Natural killer cell treated with Interleukin-12 subunit alpha and Interleukin-12 subunit beta and Interleukin-15 and Interleukin-18, amount 100 ng/mL, for 72 hours (primary cell): ENCODE data around the gene SIRT3. TPM values are rescaled to one million over a fixed set of nuclear protein-coding genes. Genes with fewer than 3 reads are reported as not detected.
A peak's percentile ranks its signal among the peaks of the same experiment; 100 is the strongest.

ENCODE experiments used
- ATAC-seq, 2 donors: fragments of 150-1000 bp; cut with Tn5 transposase in 1 of 2; sonication (Bioruptor Pico), chemical (Tn5 transposase) in 1 of 2; 2 replicates each; pipeline ENCODE4 v1.10.0; 2021
- DNase-seq: peaks from one replicate; pipeline ENCODE4 v3.0.0; 2022; ENCODE audit warnings: low spot score
- H3K27ac Mint-ChIP-seq, 2 donors: 1 replicate in 1 of 2; 2 replicates in 1 of 2; pipeline ENCODE4 v1.8.0; 2022; ENCODE audit warnings: mixed read lengths in 2 of 2, mild to moderate bottlenecking in 1 of 2, moderate library complexity in 1 of 2
- H3K27me3 Mint-ChIP-seq, 2 donors: 1 replicate in 1 of 2; 2 replicates in 1 of 2; pipeline ENCODE4 v1.8.0; 2022; ENCODE audit warnings: mixed read lengths in 2 of 2
- H3K36me3 Mint-ChIP-seq: one replicate; pipeline ENCODE4 v1.8.0; 2022; ENCODE audit warnings: mixed read lengths
- H3K4me1 Mint-ChIP-seq, 2 donors: 1 replicate in 1 of 2; 2 replicates in 1 of 2; pipeline ENCODE4 v1.8.0; 2022; ENCODE audit warnings: low read depth in 2 of 2, mixed read lengths in 2 of 2, mild to moderate bottlenecking in 1 of 2
- H3K4me3 Mint-ChIP-seq: one replicate; pipeline ENCODE4 v1.8.0; 2022; ENCODE audit warnings: mixed read lengths
- H3K9me3 Mint-ChIP-seq: 2 replicates; pipeline ENCODE4 v1.8.0; 2022; ENCODE audit warnings: mixed read lengths
- total RNA-seq, 2 donors: library from RNA; stranded (reverse); gene quantifications; one replicate each; pipeline ENCODE4 v1.2.3, GENCODE V29; 2022

SIRT3 gene
- total RNA-seq = 10 to 100 TPM; 13.7 to 16.3 TPM

GRCh38 chr11:235997-236773, at the start of gene SIRT3:
Gene SIRT3, minus strand, starts transcription at chr11:236342. Its CDS starts 14 bp downstream, at chr11:236328.
- H3K9me3 Mint-ChIP-seq = no peaks in the 10 kb centered on the region
- peaks cover 8% of the 10 kb centered on the region for H3K36me3 Mint-ChIP-seq
- DNase-seq (peak; percentile 88), ATAC-seq (peak; percentile 91 to 92)
- H3K27me3 Mint-ChIP-seq = no peaks in the 10 kb centered on the region
- peak within 1 kb of the TSS; percentile 97 for H3K27ac Mint-ChIP-seq
- peak within 1 kb of the TSS; percentile 96 for H3K4me3 Mint-ChIP-seq
- H3K4me1 Mint-ChIP-seq = peaks cover 23 to 31% of the 10 kb centered on the region in 2 donors

- peaks cover 18 to 42% of the 10 kb centered on the region in 2 donors for H3K4me1 Mint-ChIP-seq
- H3K27me3 Mint-ChIP-seq = peaks cover 20 to 33% of the 10 kb centered on the region in 2 donors
- DNase-seq (no peak), ATAC-seq (no peak)
- H3K9me3 Mint-ChIP-seq = no peaks in the 10 kb centered on the region
- no peak overlapping the region for H3K4me3 Mint-ChIP-seq
- no peaks in the 10 kb centered on the region for H3K36me3 Mint-ChIP-seq
- no peak overlapping the region for H3K27ac Mint-ChIP-seq
These were observed 49.7 kb upstream of the SIRT3 start for GRCh38 chr11:285894-286220.

GRCh38 chr11:285021-285893, 49.1 kb upstream of the SIRT3 start:
- Mint-ChIP-seq H3K27ac (no peak overlapping the region), H3K4me3 (no peak overlapping the region), H3K9me3 (no peaks in the 10 kb centered on the region), H3K36me3 (no peaks in the 10 kb centered on the region), H3K27me3 (peaks cover 20 to 33% of the 10 kb centered on the region in 2 donors), H3K4me1 (peaks cover 17 to 41% of the 10 kb centered on the region in 2 donors)
- no peak for ATAC-seq
- no peak for DNase-seq

GRCh38 chr11:284105-285020, 48.2 kb upstream of the SIRT3 start:
- H3K36me3 Mint-ChIP-seq = no peaks in the 10 kb centered on the region
- no peak overlapping the region for H3K4me3 Mint-ChIP-seq
- H3K27me3 Mint-ChIP-seq = peaks cover 20 to 33% of the 10 kb centered on the region in 2 donors
- DNase-seq = peak; percentile 62
- H3K27ac Mint-ChIP-seq = no peak overlapping the region
- no peaks in the 10 kb centered on the region for H3K9me3 Mint-ChIP-seq
- ATAC-seq = no peak
- H3K4me1 Mint-ChIP-seq = peaks cover 17 to 38% of the 10 kb centered on the region in 2 donors

- DNase-seq = peak; percentile 52
- ATAC-seq = no peak
- no peak overlapping the region for H3K4me3 Mint-ChIP-seq
- no peak overlapping the region for H3K27ac Mint-ChIP-seq
- H3K27me3 Mint-ChIP-seq = peaks cover 20 to 35% of the 10 kb centered on the region in 2 donors
- no peaks in the 10 kb centered on the region for H3K36me3 Mint-ChIP-seq
- peaks cover 17 to 40% of the 10 kb centered on the region in 2 donors for H3K4me1 Mint-ChIP-seq
- no peaks in the 10 kb centered on the region for H3K9me3 Mint-ChIP-seq
These were observed 47.4 kb upstream of the SIRT3 start for GRCh38 chr11:283405-284104.

GRCh38 chr11:282630-283360, 46.7 kb upstream of the SIRT3 start:
- DNase-seq (no peak), ATAC-seq (no peak)
- H3K36me3 Mint-ChIP-seq = no peaks in the 10 kb centered on the region
- H3K27me3 Mint-ChIP-seq = peaks cover 20 to 33% of the 10 kb centered on the region in 2 donors
- no peak overlapping the region for H3K27ac Mint-ChIP-seq
- peak overlapping the region; percentile 34 for H3K4me3 Mint-ChIP-seq
- H3K9me3 Mint-ChIP-seq = no peaks in the 10 kb centered on the region
- H3K4me1 Mint-ChIP-seq = peaks cover 18 to 40% of the 10 kb centered on the region in 2 donors

GRCh38 chr11:282171-282570, 46.0 kb upstream of the SIRT3 start:
- ATAC-seq (no peak), DNase-seq (no peak)
- peaks cover 20 to 32% of the 10 kb centered on the region in 2 donors for H3K27me3 Mint-ChIP-seq
- no peaks in the 10 kb centered on the region for H3K9me3 Mint-ChIP-seq
- peak overlapping the region; percentile 34 for H3K4me3 Mint-ChIP-seq
- peaks cover 19 to 41% of the 10 kb centered on the region in 2 donors for H3K4me1 Mint-ChIP-seq
- no peak overlapping the region for H3K27ac Mint-ChIP-seq
- H3K36me3 Mint-ChIP-seq = no peaks in the 10 kb centered on the region

- no peaks in the 10 kb centered on the region for H3K9me3 Mint-ChIP-seq
These were observed 45.5 kb upstream of the SIRT3 start for GRCh38 chr11:281486-282161.

GRCh38 chr11:280706-281485, 44.8 kb upstream of the SIRT3 start:
- Mint-ChIP-seq H3K4me1 (peaks cover 19 to 38% of the 10 kb centered on the region in 2 donors), H3K9me3 (no peaks in the 10 kb centered on the region), H3K27ac (no peak overlapping the region), H3K36me3 (no peaks in the 10 kb centered on the region), H3K4me3 (peak overlapping the region; percentile 62), H3K27me3 (peaks cover 20 to 25% of the 10 kb centered on the region in 2 donors)
- DNase-seq (peak; percentile 68), ATAC-seq (peak; percentile 56 to 57)

More at GRCh38 chr11:281486-282161, 45.5 kb upstream of the SIRT3 start:
- H3K4me1 Mint-ChIP-seq = peaks cover 19 to 38% of the 10 kb centered on the region in 2 donors
- peak; percentile 50 for DNase-seq
- H3K4me3 Mint-ChIP-seq = peak overlapping the region; percentile 62
- ATAC-seq = no peak
- H3K27ac Mint-ChIP-seq = no peak overlapping the region
- peaks cover 20 to 28% of the 10 kb centered on the region in 2 donors for H3K27me3 Mint-ChIP-seq
- no peaks in the 10 kb centered on the region for H3K36me3 Mint-ChIP-seq

- no peaks in the 10 kb centered on the region for H3K9me3 Mint-ChIP-seq
- no peak overlapping the region for H3K27ac Mint-ChIP-seq
- no peak overlapping the region for H3K4me3 Mint-ChIP-seq
- H3K36me3 Mint-ChIP-seq = no peaks in the 10 kb centered on the region
- peaks cover 19 to 38% of the 10 kb centered on the region in 2 donors for H3K4me1 Mint-ChIP-seq
- peak; percentile 53 to 68 for ATAC-seq
- DNase-seq = peak; percentile 62
- peaks cover 20 to 23% of the 10 kb centered on the region in 2 donors for H3K27me3 Mint-ChIP-seq
These were observed 44.0 kb upstream of the SIRT3 start for GRCh38 chr11:279966-280705.
